Kidney (tissue), 14 donors: ENCODE results near the gene TMEM129. TPM values are rescaled to one million over a fixed set of nuclear protein-coding genes. Genes with fewer than 3 reads are reported as not detected.
A peak's percentile ranks its signal among the peaks of the same experiment; 100 is the strongest.

Experiments
- DNase-seq, 5 donors: peaks; one replicate each; pipeline ENCODE4 v3.0.0-alpha.2; 2013 to 2020
- FAIRE-seq: peaks from 2 replicates; lab custom pipeline; 2012; peaks lifted over from hg19 to GRCh38; lab: Jason Lieb, UNC
- H3K27ac ChIP-seq, 2 donors: one replicate each; pipeline ENCODE4 v1.7.0; 2013; ENCODE audit warnings: low read depth in 2 of 2, low read length in 2 of 2, inconsistent platforms in 1 of 2
- H3K27me3 ChIP-seq: one replicate; pipeline ENCODE4 v1.7.1; 2013; ENCODE audit warnings: low read length, inconsistent platforms; ENCODE audit not compliant: control insufficient read depth, insufficient read depth
- H3K36me3 ChIP-seq, 3 donors: one replicate each; pipeline versions ENCODE4 v1.7.0 to v1.7.1; 2013; ENCODE audit warnings: low read length in 3 of 3, control low read depth in 1 of 3, inconsistent platforms in 1 of 3; ENCODE audit not compliant: insufficient read depth in 3 of 3, control insufficient read depth in 2 of 3
- H3K4me1 ChIP-seq, 3 donors: one replicate each; pipeline versions ENCODE4 v1.7.0 to v1.7.1; 2013; ENCODE audit warnings: low read length in 3 of 3, inconsistent platforms in 1 of 3, low read depth in 1 of 3; ENCODE audit not compliant: control insufficient read depth in 2 of 3, insufficient read depth in 2 of 3
- H3K4me3 ChIP-seq, 3 donors: one replicate each; pipeline versions ENCODE4 v1.7.0 to v1.8.1; 2013; ENCODE audit warnings: low read length in 3 of 3, control low read depth in 1 of 3, inconsistent platforms in 1 of 3
- H3K9ac ChIP-seq, 3 donors: one replicate each; pipeline versions ENCODE4 v1.7.0 to v1.7.1; 2013; ENCODE audit warnings: low read length in 3 of 3, control low read depth in 1 of 3, inconsistent platforms in 1 of 3
- H3K9me3 ChIP-seq, 3 donors: one replicate each; pipeline versions ENCODE4 v1.7.0 to v1.7.1; 2013; ENCODE audit warnings: low read length in 3 of 3, control low read depth in 1 of 3, inconsistent platforms in 1 of 3; ENCODE audit not compliant: control insufficient read depth in 2 of 3, insufficient read depth in 1 of 3
- CTCF ChIP-seq: IDR thresholded peaks from 3 replicates; pipeline ENCODE4 v1.5.1; 2012; ENCODE audit warnings: mild to moderate bottlenecking, moderate library complexity, borderline replicate concordance; ENCODE audit not compliant: insufficient read depth; ENCODE audit errors: extremely low read depth
- intact Hi-C: fragments of 100-400 bp; cut with DNase I; formaldehyde crosslinking; loops from one replicate; pipeline ENCODE4 v1.11.1; 2022
- polyA plus RNA-seq: library from polyadenylated mRNA; stranded (reverse); fragments of 350-450 nt; fragmentation: Illumina TruSeq; extraction: RNeasy Lipid Tissue Mini Kit (QIAGEN cat#74804); gene quantifications from one replicate; pipeline ENCODE4 v1.2.3, GENCODE V29; 2014; ENCODE audit warnings: low read depth, low replicate concordance; ENCODE audit not compliant: insufficient read depth
- total RNA-seq: library from RNA; stranded (reverse); fragmentation: NEBNext Ultra II Directional; extraction: Animal tissue kit (Norgen Biotek cat#: 25700); gene quantifications from one replicate; pipeline ENCODE4 v1.2.1, GENCODE V29; 2021
- donor health status: control.
- donor health status: control.
- donor health status: control.
- donor health status: control.
- donor health status: control.
- donor health status: DM: yes; HTN: yes; CAD: no.
- donor health status: Normal renal cell carcinoma (clear cell type).

The TMEM129 gene
- total and polyA plus RNA-seq, 2 donors from 2014 or later, result 48.2 to 60.0 TPM

GRCh38 chr4:1732911-1733310 is 11.8 kb upstream of the TMEM129 start:
- intact Hi-C loops, result no loop called here
- peaks cover 0 to 3% (median 0%) of the 10 kb centered on the region in 3 donors for H3K36me3 ChIP-seq
- no peak overlapping the region for H3K4me3 ChIP-seq
- peak in 3 of 5 donors; percentile 66 to 74 (median 73) for DNase-seq
- no peak for FAIRE-seq
- no peaks in the 10 kb centered on the region for H3K9me3 ChIP-seq
- no peaks in the 10 kb centered on the region for H3K4me1 ChIP-seq
- H3K27ac ChIP-seq, result no peak overlapping the region
- H3K27me3 ChIP-seq, result no peaks in the 10 kb centered on the region
- no peak overlapping the region for H3K9ac ChIP-seq
- TF ChIP-seq CTCF, result no peak

GRCh38 chr4:1731180-1731579 is 10.1 kb upstream of the TMEM129 start:
- intact Hi-C loops, result no loop called here
- Histone ChIP-seq H3K4me1 (peaks cover 0 to under 1% (median 0%) of the 10 kb centered on the region in 3 donors), H3K9ac (no peak overlapping the region), H3K27me3 (no peaks in the 10 kb centered on the region), H3K27ac (no peak overlapping the region), H3K4me3 (no peak overlapping the region), H3K36me3 (peaks cover 0 to 3% (median 0%) of the 10 kb centered on the region in 3 donors), H3K9me3 (no peaks in the 10 kb centered on the region)
- TF ChIP-seq CTCF, result no peak
- DNase-seq (peak in 1 of 5 donors; percentile 71), FAIRE-seq (no peak)

- TF ChIP-seq CTCF, result no peak
- FAIRE-seq, result no peak
- Histone ChIP-seq H3K9me3 (no peaks in the 10 kb centered on the region), H3K4me1 (peaks cover 0 to 3% (median 0%) of the 10 kb centered on the region in 3 donors), H3K9ac (no peak overlapping the region), H3K36me3 (peaks cover 0 to 3% (median 0%) of the 10 kb centered on the region in 3 donors), H3K27ac (no peak overlapping the region), H3K27me3 (no peaks in the 10 kb centered on the region), H3K4me3 (no peak overlapping the region)
- intact Hi-C loops, result no loop called here
- DNase-seq, result peak in 1 of 5 donors; percentile 69
Measured at GRCh38 chr4:1730532-1731135, 9.5 kb upstream of the TMEM129 start.
